ENCODE data around the gene CTNNA3. TPM values are rescaled to one million over a fixed set of nuclear protein-coding genes. Genes with fewer than 3 reads are reported as not detected.

CTNNA3 gene
- total RNA-seq, 1 experiment from 2014 or later, result 0.85 TPM

- intact Hi-C loops (cut with micrococcal nuclease; ENCODE audit: unreplicated experiment) (no loop called here), in situ Hi-C loops (cut with HindIII; ENCODE audit: low pct_unique_long_range_greater_than_20kb, low sequenced_read_pairs) (no loop called here)
- ChIA-PET POLR2A (no interaction called here), CTCF (no interaction called here)
- H3K4me1 ChIP-seq (ENCODE audit: control insufficient read depth, insufficient read depth, low read length), result no peaks in the 10 kb centered on the region
- TF ChIP-seq POLR2AphosphoS5 (IDR thresholded peaks at IDR 0.05; ENCODE audit: low read depth, low read length) (no peak), TCF7L2 (IDR thresholded peaks at IDR 0.05; ENCODE audit: low read depth, low read length) (no peak), SIN3A (IDR thresholded peaks at IDR 0.05; ENCODE audit: borderline replicate concordance, insufficient read depth, low read depth, low read length) (no peak), REST (IDR thresholded peaks at IDR 0.05; ENCODE audit: insufficient read depth in 1 of 2, low read depth in 2 of 2, low read length in 1 of 2) (no peak)
- TF ChIP-seq, protein P1, sequence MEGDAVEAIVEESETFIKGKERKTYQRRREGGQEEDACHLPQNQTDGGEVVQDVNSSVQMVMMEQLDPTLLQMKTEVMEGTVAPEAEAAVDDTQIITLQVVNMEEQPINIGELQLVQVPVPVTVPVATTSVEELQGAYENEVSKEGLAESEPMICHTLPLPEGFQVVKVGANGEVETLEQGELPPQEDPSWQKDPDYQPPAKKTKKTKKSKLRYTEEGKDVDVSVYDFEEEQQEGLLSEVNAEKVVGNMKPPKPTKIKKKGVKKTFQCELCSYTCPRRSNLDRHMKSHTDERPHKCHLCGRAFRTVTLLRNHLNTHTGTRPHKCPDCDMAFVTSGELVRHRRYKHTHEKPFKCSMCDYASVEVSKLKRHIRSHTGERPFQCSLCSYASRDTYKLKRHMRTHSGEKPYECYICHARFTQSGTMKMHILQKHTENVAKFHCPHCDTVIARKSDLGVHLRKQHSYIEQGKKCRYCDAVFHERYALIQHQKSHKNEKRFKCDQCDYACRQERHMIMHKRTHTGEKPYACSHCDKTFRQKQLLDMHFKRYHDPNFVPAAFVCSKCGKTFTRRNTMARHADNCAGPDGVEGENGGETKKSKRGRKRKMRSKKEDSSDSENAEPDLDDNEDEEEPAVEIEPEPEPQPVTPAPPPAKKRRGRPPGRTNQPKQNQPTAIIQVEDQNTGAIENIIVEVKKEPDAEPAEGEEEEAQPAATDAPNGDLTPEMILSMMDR (IDR thresholded peaks at IDR 0.05), result no peak
- no peaks in the 10 kb centered on the region for H3K36me3 ChIP-seq (ENCODE audit: control insufficient read depth, insufficient read depth, low read length)
- H3K9me3 ChIP-seq (ENCODE audit: control insufficient read depth, insufficient read depth, low read depth, low read length), result peaks cover 5% of the 10 kb centered on the region; the same call in 1 of the 2 replicates
- H3K27me3 ChIP-seq (ENCODE audit: control insufficient read depth, insufficient read depth, low read length), result no peaks in the 10 kb centered on the region
- no peak overlapping the region for H3K27ac ChIP-seq (ENCODE audit: low read length)
- H3K4me3 ChIP-seq (ENCODE audit: low read depth in 2 of 2, low read length in 2 of 2), result no peak overlapping the region
- ATAC-seq (no peak), DNase-seq (ENCODE audit: low read depth, low spot score) (no peak)
- no TSS peak for BruUV-seq (replicated peaks)
Measured at GRCh38 chr10:66550351-66550750, 1145.6 kb downstream of the CTNNA3 start.

DNA sequence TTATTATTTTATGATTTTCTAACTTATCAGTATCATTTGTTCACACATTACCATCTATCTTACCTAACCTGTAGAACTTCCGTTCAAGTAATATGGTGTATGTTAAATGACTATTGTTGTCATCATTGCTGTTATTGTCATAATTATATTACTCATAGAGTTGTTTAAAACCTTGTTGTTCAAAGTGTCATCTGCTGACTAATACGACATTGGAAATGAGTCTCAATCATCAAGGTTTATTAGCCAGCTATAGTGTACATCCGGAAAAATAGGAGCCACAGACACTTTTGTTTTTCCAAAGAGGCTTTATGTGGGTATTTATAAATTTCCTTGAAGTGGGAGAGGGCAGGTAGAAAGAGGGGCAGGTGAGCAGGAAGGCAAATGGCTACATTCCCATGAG, 1157.1 kb downstream of the CTNNA3 start:
- POLR2A ChIA-PET, result no interaction called here
- TF ChIP-seq SIN3A (IDR thresholded peaks at IDR 0.05; ENCODE audit: borderline replicate concordance, insufficient read depth, low read depth, low read length) (no peak), TCF7L2 (IDR thresholded peaks at IDR 0.05; ENCODE audit: low read depth, low read length) (no peak), REST (IDR thresholded peaks at IDR 0.05; ENCODE audit: insufficient read depth in 1 of 2, low read depth in 2 of 2, low read length in 1 of 2) (no peak), POLR2AphosphoS5 (IDR thresholded peaks at IDR 0.05; ENCODE audit: low read depth, low read length) (no peak)
- TF ChIP-seq, protein P1 (IDR thresholded peaks at IDR 0.05), result no peak
- H3K36me3 ChIP-seq (ENCODE audit: control insufficient read depth, insufficient read depth, low read length), result no peaks in the 10 kb centered on the region
- H3K9me3 ChIP-seq (ENCODE audit: control insufficient read depth, insufficient read depth, low read depth, low read length), result no peaks in the 10 kb centered on the region
- CTCF ChIA-PET, result no interaction called here
- no peaks in the 10 kb centered on the region for H3K4me1 ChIP-seq (ENCODE audit: control insufficient read depth, insufficient read depth, low read length)
- intact Hi-C loops (cut with micrococcal nuclease; ENCODE audit: unreplicated experiment) (no loop called here), in situ Hi-C loops (cut with HindIII; ENCODE audit: low pct_unique_long_range_greater_than_20kb, low sequenced_read_pairs) (no loop called here)
- BruUV-seq (replicated peaks), result no TSS peak
- H3K27me3 ChIP-seq (ENCODE audit: control insufficient read depth, insufficient read depth, low read length), result no peaks in the 10 kb centered on the region
- ATAC-seq (no peak), DNase-seq (ENCODE audit: low read depth, low spot score) (no peak)
- no peak overlapping the region for H3K27ac ChIP-seq (ENCODE audit: low read length)
- H3K4me3 ChIP-seq (ENCODE audit: low read depth in 2 of 2, low read length in 2 of 2), result no peak overlapping the region
